OCI-LY7 (cell line): Measurements from ENCODE around the gene CACNA1B.

ENCODE experiments used
- CTCF ChIP-seq: fragments of 200-600 bp; sonication (generic); conservative IDR thresholded peaks from 2 replicates; pipeline ENCODE4 v1.5.1; 2014; ENCODE audit warnings: mild to moderate bottlenecking, antibody characterized with exemption, low read length, moderate library complexity, mixed read lengths
- EZH2phosphoT487 ChIP-seq: fragments of 200-600 bp; sonication (generic); IDR thresholded peaks from 2 replicates; pipeline ENCODE4 v1.6.1; 2018; ENCODE audit warnings: low read depth, borderline replicate concordance, mild to moderate bottlenecking, mixed run types, antibody characterized with exemption, low read length, moderate library complexity, mixed read lengths

- TF ChIP-seq CTCF (no peak), EZH2phosphoT487 (no peak)
Measured at GRCh38 chr9:138049779-138050471, 172.3 kb downstream of the CACNA1B start.
